Fibroblast of skin of left biceps (primary cell): Measurements from ENCODE around the gene DCBLD1.
"Not testable (repeated sequence)": the region's sequence is repeated elsewhere in the genome, so short reads cannot be mapped to it uniquely, and the experiment has no call there.

ENCODE experiments used
- DNase-seq, 2 experiments: peaks; one replicate each; pipeline ENCODE4 v3.0.0-alpha.2; 2013; ENCODE audit warnings: low read depth in 2 of 2

The DCBLD1 gene

GRCh38 chr6:117482240-117483003 is at the start of gene DCBLD1:
Gene DCBLD1, plus strand, starts transcription at chr6:117482674. Its CDS starts 108 bp downstream, at chr6:117482782.
- DNase-seq, result no peak

GRCh38 chr6:117440706-117441525 is 41.6 kb upstream of the DCBLD1 start:
- DNase-seq, result peak; percentile 94 to 97

- DNase-seq, result peak; percentile 45 to 52
Measured at GRCh38 chr6:117441824-117442264, 40.6 kb upstream of the DCBLD1 start.

- DNase-seq, result not testable (repeated sequence)
Measured at GRCh38 chr6:117442313-117442712, 40.2 kb upstream of the DCBLD1 start.

GRCh38 chr6:117444600-117444999 is 37.9 kb upstream of the DCBLD1 start:
- DNase-seq, result peak; percentile 69 to 77

- DNase-seq, result no peak
Measured at GRCh38 chr6:117446861-117447260, 35.6 kb upstream of the DCBLD1 start.

GRCh38 chr6:117448011-117448410 is 34.5 kb upstream of the DCBLD1 start:
- DNase-seq, result no peak

- peak; percentile 97 for DNase-seq
Measured at GRCh38 chr6:117448732-117449485, 33.6 kb upstream of the DCBLD1 start.

GRCh38 chr6:117449549-117450439 is 32.7 kb upstream of the DCBLD1 start:
- DNase-seq, result peak; percentile 52 to 57

GRCh38 chr6:117451671-117452070 is 30.8 kb upstream of the DCBLD1 start:
- DNase-seq, result no peak

GRCh38 chr6:117456250-117456649 is 26.2 kb upstream of the DCBLD1 start:
- no peak for DNase-seq

- no peak for DNase-seq
Measured at GRCh38 chr6:117456998-117457397, 25.5 kb upstream of the DCBLD1 start.

- no peak for DNase-seq
Measured at GRCh38 chr6:117459204-117459944, 23.1 kb upstream of the DCBLD1 start.

- DNase-seq, result no peak
Measured at GRCh38 chr6:117463762-117464665, 18.5 kb upstream of the DCBLD1 start.

- no peak for DNase-seq
Measured at GRCh38 chr6:117464700-117465099, 17.8 kb upstream of the DCBLD1 start.

- DNase-seq, result no peak
Measured at GRCh38 chr6:117465691-117466090, 16.8 kb upstream of the DCBLD1 start.

GRCh38 chr6:117467876-117468275 is 14.6 kb upstream of the DCBLD1 start:
- no peak for DNase-seq

- not testable (repeated sequence) for DNase-seq
Measured at GRCh38 chr6:117468527-117468926, 13.9 kb upstream of the DCBLD1 start.

GRCh38 chr6:117469356-117469755 is 13.1 kb upstream of the DCBLD1 start:
- no peak for DNase-seq
